T-cell (primary cell): ENCODE results near the gene KCNT1. TPM values are rescaled to one million over a fixed set of nuclear protein-coding genes. Genes with fewer than 3 reads are reported as not detected.
"Not testable (repeated sequence)": the region's sequence is repeated elsewhere in the genome, so short reads cannot be mapped to it uniquely, and the experiment has no call there.

Experiments used
- ATAC-seq, 4 experiments: fragments of 200-7000 bp in 3 of 4; fragments of 150-1000 bp in 1 of 4; cut with Tn5 transposase; replicated peaks in 1 of 4; 1 replicate in 3 of 4; 2 replicates in 1 of 4; pipeline ENCODE4 v1.10.0; 2021; ENCODE audit warnings: moderate library complexity in 3 of 4, mild to moderate bottlenecking in 2 of 4, moderate number of reproducible peaks in 1 of 4
- CTCF ChIA-PET, 2 donors: fragments of 300-600 bp; sonication (Branson Sonifier 250); formaldehyde crosslinking; loops; one replicate each; lab custom pipeline; 2022; ENCODE audit warnings: antibody characterized with exemption in 2 of 2; lab: Charles Lee
- POLR2A ChIA-PET, 2 donors: fragments of 300-600 bp; sonication (Branson Sonifier 250); formaldehyde crosslinking; loops; one replicate each; lab custom pipeline; 2022; ENCODE audit warnings: antibody characterized with exemption in 2 of 2; lab: Charles Lee
- DNase-seq, 35 experiments: peaks; one replicate each; pipeline versions ENCODE4 v3.0.0 to v3.0.0-alpha.2; 2013 to 2023
- H3K27ac ChIP-seq: one replicate; pipeline ENCODE4 v1.5.1; 2013; ENCODE audit warnings: low read length
- H3K27me3 ChIP-seq, 2 experiments: replicated peaks in 1 of 2; 1 replicate in 1 of 2; 2 replicates in 1 of 2; pipeline versions ENCODE4 v1.6.1 to v1.7.0; 2013; ENCODE audit warnings: low read length in 1 of 2, mixed read lengths in 1 of 2; ENCODE audit not compliant: control insufficient read depth in 2 of 2, insufficient read depth in 2 of 2; ENCODE audit errors: extremely low read depth in 1 of 2
- H3K36me3 ChIP-seq, 2 donors: 1 replicate in 1 of 2; 2 replicates in 1 of 2; pipeline versions ENCODE4 v1.6.1 to v1.7.0; 2013; ENCODE audit warnings: low read length in 1 of 2; ENCODE audit not compliant: control insufficient read depth in 2 of 2, insufficient read depth in 1 of 2; ENCODE audit errors: extremely low read depth in 1 of 2
- H3K4me1 ChIP-seq, 2 experiments: 1 replicate in 1 of 2; 2 replicates in 1 of 2; pipeline versions ENCODE4 v1.6.1 to v1.7.0; 2013; ENCODE audit warnings: low read length in 2 of 2, mixed read lengths in 1 of 2; ENCODE audit not compliant: insufficient read depth in 2 of 2, control insufficient read depth in 1 of 2; ENCODE audit errors: extremely low read depth in 1 of 2
- H3K4me3 ChIP-seq, 2 donors: 1 replicate in 1 of 2; 2 replicates in 1 of 2; pipeline versions ENCODE4 v1.5.1 to v1.7.0; 2013; ENCODE audit warnings: mild to moderate bottlenecking in 2 of 2, low read length in 1 of 2, moderate library complexity in 1 of 2; ENCODE audit not compliant: control insufficient read depth in 1 of 2; ENCODE audit errors: extremely low read depth in 1 of 2
- H3K9me3 ChIP-seq: 2 replicates; pipeline ENCODE4 v1.7.0; 2013
- H3K27ac Mint-ChIP-seq, 2 donors: one replicate each; pipeline ENCODE4 v1.8.0; 2020 to 2021; ENCODE audit warnings: mild to moderate bottlenecking in 2 of 2, mixed read lengths in 2 of 2
- H3K27me3 Mint-ChIP-seq, 2 donors: one replicate each; pipeline ENCODE4 v1.8.0; 2021 to 2022; ENCODE audit warnings: mixed read lengths in 2 of 2
- H3K36me3 Mint-ChIP-seq: one replicate; pipeline ENCODE4 v1.8.0; 2021; ENCODE audit warnings: mixed read lengths
- H3K4me1 Mint-ChIP-seq, 3 donors: one replicate each; pipeline ENCODE4 v1.8.0; 2020 to 2022; ENCODE audit warnings: mixed read lengths in 3 of 3, mild to moderate bottlenecking in 1 of 3
- H3K4me3 Mint-ChIP-seq, 3 donors: one replicate each; pipeline ENCODE4 v1.8.0; 2020 to 2022; ENCODE audit warnings: mild to moderate bottlenecking in 3 of 3, mixed read lengths in 3 of 3, moderate library complexity in 3 of 3
- H3K9me3 Mint-ChIP-seq, 3 donors: one replicate each; pipeline ENCODE4 v1.8.0; 2020 to 2022; ENCODE audit warnings: mixed read lengths in 3 of 3
- WGBS: methylation state at CpG from one replicate; pipeline ENCODE4 v1.1.5; 2013; ENCODE audit warnings: missing lambda C conversion rate; ENCODE audit not compliant: insufficient coverage; 5-methylcytosine and 5-hydroxymethylcytosine counted together
- total RNA-seq, 35 experiments: library from RNA in 6 of 35; stranded (reverse) in 6 of 35; fragments of 120-200 nt in 1 of 35; gene quantifications; one replicate each; pipeline versions ENCODE4 v1.2.1 to v1.2.4 and lab custom pipeline; 2013 to 2026

KCNT1 gene
- total RNA-seq, 5 donors from 2014 or later (not counting 1 experiment from before 2014, with no cell fraction given) = 0.07 to 0.54 (median 0.16) TPM; not detected in 2

- not testable (repeated sequence) for H3K27ac Mint-ChIP-seq, H3K36me3 Mint-ChIP-seq, H3K4me3 Mint-ChIP-seq, H3K4me1 Mint-ChIP-seq, H3K27ac ChIP-seq, H3K9me3 Mint-ChIP-seq, H3K4me3 ChIP-seq, H3K9me3 ChIP-seq, DNase-seq, H3K36me3 ChIP-seq, ATAC-seq, H3K27me3 Mint-ChIP-seq, H3K4me1 ChIP-seq
- H3K27me3 ChIP-seq = peaks cover 0 to 15% of the 10 kb centered on the region in 2 experiments
- WGBS = no CpG with 5 or more reads among the region's 7 CpGs
- ChIA-PET POLR2A (interaction anchor here in 1 of 2 donors (0.7 kb wide), 1 partner anchor 105 kb away, joined by 6 read pairs; no protein-coding TSS in a partner anchor), CTCF (interaction anchor here in 1 of 2 donors (0.7 kb wide), 1 partner anchor 616 kb away, joined by 3 read pairs; no protein-coding TSS in a partner anchor)
Observed at GRCh38 chr9:135672786-135673185, 29.2 kb upstream of the KCNT1 start.

- ChIA-PET CTCF (interaction anchor here in 1 of 2 donors (0.6 kb wide), 1 partner anchor 172 kb away, joined by 6 read pairs; no protein-coding TSS in a partner anchor), POLR2A (no interaction called here)
- H3K27ac Mint-ChIP-seq = no peak overlapping the region
- H3K4me1 Mint-ChIP-seq = no peaks in the 10 kb centered on the region
- H3K27me3 Mint-ChIP-seq = peaks cover 0 to 6% of the 10 kb centered on the region in 2 donors
- no peaks in the 10 kb centered on the region for H3K4me1 ChIP-seq
- DNase-seq = no peak
- no peak overlapping the region for H3K27ac ChIP-seq
- WGBS = 73% methylated on average over 3 of the region's 8 CpGs
- peaks cover 0 to 15% of the 10 kb centered on the region in 2 experiments for H3K27me3 ChIP-seq
- no peak for ATAC-seq
- H3K9me3 ChIP-seq = no peaks in the 10 kb centered on the region
- no peaks in the 10 kb centered on the region for H3K36me3 ChIP-seq
- H3K4me3 ChIP-seq = no peak overlapping the region
- no peaks in the 10 kb centered on the region for H3K36me3 Mint-ChIP-seq
- H3K9me3 Mint-ChIP-seq = no peaks in the 10 kb centered on the region
- H3K4me3 Mint-ChIP-seq = no peak overlapping the region
Observed at GRCh38 chr9:135673941-135674340, 28.0 kb upstream of the KCNT1 start.

GRCh38 chr9:135674977-135675376, 27.0 kb upstream of the KCNT1 start:
- CTCF ChIA-PET = no interaction called here
- no peak overlapping the region for H3K27ac ChIP-seq
- no peaks in the 10 kb centered on the region for H3K9me3 Mint-ChIP-seq
- POLR2A ChIA-PET = no interaction called here
- no peak overlapping the region for H3K4me3 ChIP-seq
- H3K27me3 Mint-ChIP-seq = peaks cover 0 to 6% of the 10 kb centered on the region in 2 donors
- ATAC-seq (no peak), DNase-seq (no peak)
- no peaks in the 10 kb centered on the region for H3K4me1 ChIP-seq
- no peaks in the 10 kb centered on the region for H3K36me3 ChIP-seq
- no peak overlapping the region for H3K27ac Mint-ChIP-seq
- H3K9me3 ChIP-seq = no peaks in the 10 kb centered on the region
- H3K4me1 Mint-ChIP-seq = no peaks in the 10 kb centered on the region
- H3K4me3 Mint-ChIP-seq = no peak overlapping the region
- peaks cover 0 to 12% of the 10 kb centered on the region in 2 experiments for H3K27me3 ChIP-seq
- WGBS = 89% methylated on average over 1 of the region's 10 CpGs
- H3K36me3 Mint-ChIP-seq = no peaks in the 10 kb centered on the region

- H3K4me1 ChIP-seq = no peaks in the 10 kb centered on the region
- 85% methylated on average over 9 of the region's 13 CpGs for WGBS
- ATAC-seq (no peak), DNase-seq (no peak)
- no peaks in the 10 kb centered on the region for H3K4me1 Mint-ChIP-seq
- no peak overlapping the region for H3K27ac Mint-ChIP-seq
- ChIA-PET CTCF (no interaction called here), POLR2A (no interaction called here)
- H3K4me3 ChIP-seq = no peak overlapping the region
- peaks cover 0 to 14% of the 10 kb centered on the region in 2 experiments for H3K27me3 ChIP-seq
- no peaks in the 10 kb centered on the region for H3K9me3 ChIP-seq
- H3K36me3 Mint-ChIP-seq = no peaks in the 10 kb centered on the region
- H3K9me3 Mint-ChIP-seq = no peaks in the 10 kb centered on the region
- H3K27me3 Mint-ChIP-seq = peaks cover 4 to 11% of the 10 kb centered on the region in 2 donors
- no peak overlapping the region for H3K4me3 Mint-ChIP-seq
- H3K27ac ChIP-seq = no peak overlapping the region
- H3K36me3 ChIP-seq = no peaks in the 10 kb centered on the region
Observed at GRCh38 chr9:135676891-135677290, 25.1 kb upstream of the KCNT1 start.

- Mint-ChIP-seq H3K4me1 (no peaks in the 10 kb centered on the region), H3K9me3 (no peaks in the 10 kb centered on the region), H3K27ac (no peak overlapping the region), H3K4me3 (no peak overlapping the region), H3K27me3 (peaks cover 4 to 10% of the 10 kb centered on the region in 2 donors), H3K36me3 (no peaks in the 10 kb centered on the region)
- no peak overlapping the region for H3K27ac ChIP-seq
- DNase-seq (no peak), ATAC-seq (no peak)
- 83% methylated on average over 21 of the region's 22 CpGs for WGBS
- CTCF ChIA-PET = no interaction called here
- H3K36me3 ChIP-seq = no peaks in the 10 kb centered on the region
- H3K4me3 ChIP-seq = no peak overlapping the region
- H3K27me3 ChIP-seq = peaks cover 0 to 17% of the 10 kb centered on the region in 2 experiments
- no peaks in the 10 kb centered on the region for H3K4me1 ChIP-seq
- no peaks in the 10 kb centered on the region for H3K9me3 ChIP-seq
- POLR2A ChIA-PET = no interaction called here
Observed at GRCh38 chr9:135677641-135678168, 24.3 kb upstream of the KCNT1 start.

GRCh38 chr9:135678236-135679017, 23.6 kb upstream of the KCNT1 start:
- Histone ChIP-seq H3K4me1 (no peaks in the 10 kb centered on the region), H3K4me3 (no peak overlapping the region), H3K27me3 (peaks cover 0 to 23% of the 10 kb centered on the region in 2 experiments), H3K9me3 (no peaks in the 10 kb centered on the region), H3K36me3 (no peaks in the 10 kb centered on the region), H3K27ac (no peak overlapping the region)
- Mint-ChIP-seq H3K27me3 (peaks cover 4 to 14% of the 10 kb centered on the region in 2 donors), H3K36me3 (no peaks in the 10 kb centered on the region), H3K9me3 (no peaks in the 10 kb centered on the region), H3K4me3 (no peak overlapping the region), H3K4me1 (no peaks in the 10 kb centered on the region), H3K27ac (no peak overlapping the region)
- no peak for ATAC-seq
- 93% methylated on average over 16 of the region's 20 CpGs for WGBS
- no peak for DNase-seq
- CTCF ChIA-PET = no interaction called here
- POLR2A ChIA-PET = no interaction called here
